Measurements from ENCODE around the gene NOX1. TPM values are rescaled to one million over a fixed set of nuclear protein-coding genes. Genes with fewer than 3 reads are reported as not detected.

Gene NOX1
- polyA plus RNA-seq, 1 donor (not counting 4 experiments of a cell fraction or from before 2014, with no cell fraction given) = not detected

DNA sequence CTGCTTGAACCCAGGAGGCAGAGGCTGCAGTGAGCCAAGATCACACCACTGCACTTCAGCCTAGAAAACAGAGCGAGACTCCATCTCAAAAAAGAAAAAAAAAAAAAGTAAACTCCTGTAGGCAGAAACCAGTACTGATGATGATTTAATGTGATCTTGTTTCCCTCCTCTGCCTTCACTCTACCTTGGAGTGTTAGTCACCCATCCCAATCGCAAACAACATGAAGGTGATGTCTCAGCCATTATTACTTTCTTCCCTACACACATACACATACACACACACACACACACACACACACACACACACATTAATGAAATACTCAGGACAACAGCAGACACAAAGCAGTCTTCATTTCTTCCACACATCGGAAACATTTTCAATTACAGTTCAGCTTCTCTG is 39.0 kb upstream of the NOX1 start:
- no peak for FAIRE-seq
- dilution Hi-C loops (cut with MboI; ENCODE audit: extremely low pct_ligation_motif_present, low sequenced_read_pairs) = no loop called here
- H4K20me1 ChIP-seq (ENCODE audit: control insufficient read depth, extremely low read depth, insufficient read depth, low read length) = no peaks in the 10 kb centered on the region
- H3K79me2 ChIP-seq (ENCODE audit: control insufficient read depth, insufficient read depth, low read length) = no peaks in the 10 kb centered on the region
- no peaks in the 10 kb centered on the region for H3K9me3 ChIP-seq (ENCODE audit: control insufficient read depth, low read depth, low read length)
- no peak overlapping the region for H2AFZ ChIP-seq (ENCODE audit: control insufficient read depth, low read length)
- H3K9ac ChIP-seq (ENCODE audit: control insufficient read depth, extremely low read depth, insufficient read depth, low read length) = no peak overlapping the region
- H3K27ac ChIP-seq (ENCODE audit: control insufficient read depth, insufficient read depth, low read length) = no peak overlapping the region
- H3K9me1 ChIP-seq (ENCODE audit: control insufficient read depth, extremely low read depth, insufficient read depth, low read length) = no peaks in the 10 kb centered on the region
- peaks cover 9% of the 10 kb centered on the region for H3K4me1 ChIP-seq (ENCODE audit: control insufficient read depth, extremely low read depth, insufficient read depth, low read length)
- H3K36me3 ChIP-seq (ENCODE audit: control insufficient read depth in 2 of 2, extremely low read depth in 1 of 2, insufficient read depth in 2 of 2, low read length in 2 of 2) = no peaks in the 10 kb centered on the region
- no peaks in the 10 kb centered on the region for H3K27me3 ChIP-seq (ENCODE audit: control insufficient read depth, extremely low read depth, insufficient read depth, low read length)
- TF ChIP-seq, protein P1, sequence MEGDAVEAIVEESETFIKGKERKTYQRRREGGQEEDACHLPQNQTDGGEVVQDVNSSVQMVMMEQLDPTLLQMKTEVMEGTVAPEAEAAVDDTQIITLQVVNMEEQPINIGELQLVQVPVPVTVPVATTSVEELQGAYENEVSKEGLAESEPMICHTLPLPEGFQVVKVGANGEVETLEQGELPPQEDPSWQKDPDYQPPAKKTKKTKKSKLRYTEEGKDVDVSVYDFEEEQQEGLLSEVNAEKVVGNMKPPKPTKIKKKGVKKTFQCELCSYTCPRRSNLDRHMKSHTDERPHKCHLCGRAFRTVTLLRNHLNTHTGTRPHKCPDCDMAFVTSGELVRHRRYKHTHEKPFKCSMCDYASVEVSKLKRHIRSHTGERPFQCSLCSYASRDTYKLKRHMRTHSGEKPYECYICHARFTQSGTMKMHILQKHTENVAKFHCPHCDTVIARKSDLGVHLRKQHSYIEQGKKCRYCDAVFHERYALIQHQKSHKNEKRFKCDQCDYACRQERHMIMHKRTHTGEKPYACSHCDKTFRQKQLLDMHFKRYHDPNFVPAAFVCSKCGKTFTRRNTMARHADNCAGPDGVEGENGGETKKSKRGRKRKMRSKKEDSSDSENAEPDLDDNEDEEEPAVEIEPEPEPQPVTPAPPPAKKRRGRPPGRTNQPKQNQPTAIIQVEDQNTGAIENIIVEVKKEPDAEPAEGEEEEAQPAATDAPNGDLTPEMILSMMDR (optimal IDR thresholded peaks at IDR 0.05 in 1 of 3, IDR thresholded peaks at IDR 0.05 in 1 of 3, conservative IDR thresholded peaks at IDR 0.05 in 1 of 3; ENCODE audit: extremely low read depth in 1 of 3, insufficient read depth in 2 of 3, low read length in 3 of 3) = no peak
- no peak for TF ChIP-seq EZH2 (IDR thresholded peaks at IDR 0.05; ENCODE audit: low read length)
- no peak for DNase-seq (ENCODE audit: low read depth, low spot score)
- no peak overlapping the region for H3K4me2 ChIP-seq (ENCODE audit: control insufficient read depth, extremely low read depth, insufficient read depth, low read depth, low read length)
- no peak overlapping the region for H3K4me3 ChIP-seq (ENCODE audit: control insufficient read depth in 2 of 3, extremely low read depth in 1 of 3, insufficient read depth in 2 of 3, low read depth in 1 of 3, low read length in 3 of 3)

DNA sequence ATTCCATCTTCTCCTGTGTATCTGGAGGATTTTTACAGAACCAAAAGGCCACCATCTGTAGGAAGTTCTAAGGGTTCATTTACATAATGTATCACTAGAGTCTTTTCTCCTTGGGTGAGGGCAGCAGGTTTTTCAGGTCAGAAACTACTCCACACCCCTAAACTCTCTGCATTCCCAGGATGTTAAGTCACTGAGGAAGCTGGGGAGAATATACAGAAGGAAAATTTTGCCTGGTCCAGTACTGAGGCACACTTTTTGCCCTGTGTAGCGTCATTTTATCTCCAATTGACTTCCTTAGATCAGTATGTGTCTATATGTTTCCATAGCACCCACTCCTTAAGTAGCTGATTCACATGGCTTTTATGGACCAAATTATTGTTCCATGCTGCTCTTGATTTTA is 37.6 kb upstream of the NOX1 start:
- H3K4me1 ChIP-seq (ENCODE audit: control insufficient read depth, extremely low read depth, insufficient read depth, low read length) = peaks cover 9% of the 10 kb centered on the region
- H3K9me1 ChIP-seq (ENCODE audit: control insufficient read depth, extremely low read depth, insufficient read depth, low read length) = no peaks in the 10 kb centered on the region
- TF ChIP-seq, protein P1 (optimal IDR thresholded peaks at IDR 0.05 in 1 of 3, IDR thresholded peaks at IDR 0.05 in 1 of 3, conservative IDR thresholded peaks at IDR 0.05 in 1 of 3; ENCODE audit: extremely low read depth in 1 of 3, insufficient read depth in 2 of 3, low read length in 3 of 3) = no peak
- TF ChIP-seq EZH2 (IDR thresholded peaks at IDR 0.05; ENCODE audit: low read length) = no peak
- no peaks in the 10 kb centered on the region for H3K36me3 ChIP-seq (ENCODE audit: control insufficient read depth in 2 of 2, extremely low read depth in 1 of 2, insufficient read depth in 2 of 2, low read length in 2 of 2)
- no peak overlapping the region for H3K4me3 ChIP-seq (ENCODE audit: control insufficient read depth in 2 of 3, extremely low read depth in 1 of 3, insufficient read depth in 2 of 3, low read depth in 1 of 3, low read length in 3 of 3)
- H3K9me3 ChIP-seq (ENCODE audit: control insufficient read depth, low read depth, low read length) = no peaks in the 10 kb centered on the region
- H2AFZ ChIP-seq (ENCODE audit: control insufficient read depth, low read length) = no peak overlapping the region
- dilution Hi-C loops (cut with MboI; ENCODE audit: extremely low pct_ligation_motif_present, low sequenced_read_pairs) = no loop called here
- H3K9ac ChIP-seq (ENCODE audit: control insufficient read depth, extremely low read depth, insufficient read depth, low read length) = no peak overlapping the region
- H3K79me2 ChIP-seq (ENCODE audit: control insufficient read depth, insufficient read depth, low read length) = no peaks in the 10 kb centered on the region
- no peaks in the 10 kb centered on the region for H3K27me3 ChIP-seq (ENCODE audit: control insufficient read depth, extremely low read depth, insufficient read depth, low read length)
- no peak overlapping the region for H3K4me2 ChIP-seq (ENCODE audit: control insufficient read depth, extremely low read depth, insufficient read depth, low read depth, low read length)
- H4K20me1 ChIP-seq (ENCODE audit: control insufficient read depth, extremely low read depth, insufficient read depth, low read length) = no peaks in the 10 kb centered on the region
- no peak overlapping the region for H3K27ac ChIP-seq (ENCODE audit: control insufficient read depth, insufficient read depth, low read length)
- DNase-seq (ENCODE audit: low read depth, low spot score) (no peak), FAIRE-seq (peak; percentile 17)
